CD4-positive, CD25-positive, alpha-beta regulatory T cell (primary cell): Measurements from ENCODE around the gene TECPR1. TPM values are rescaled to one million over a fixed set of nuclear protein-coding genes. Genes with fewer than 3 reads are reported as not detected.

Source experiments
- ATAC-seq, 2 donors: fragments of 150-1000 bp; cut with Tn5 transposase; one replicate each; pipeline ENCODE4 v1.10.0; 2021; ENCODE audit warnings: low read depth in 2 of 2, moderate number of reproducible peaks in 2 of 2, moderate library complexity in 1 of 2
- DNase-seq, 3 donors: peaks; one replicate each; pipeline versions ENCODE4 v3.0.0 to v3.0.0-alpha.2; 2012 to 2022; ENCODE audit warnings: mixed read lengths in 1 of 3
- H3K27ac ChIP-seq: one replicate; pipeline ENCODE4 v1.7.0; 2013; ENCODE audit warnings: mild to moderate bottlenecking, low read length; ENCODE audit not compliant: insufficient read depth, poor library complexity, severe bottlenecking
- H3K27me3 ChIP-seq: one replicate; pipeline ENCODE4 v1.7.0; 2013; ENCODE audit warnings: low read length; ENCODE audit not compliant: control insufficient read depth, insufficient read depth
- H3K36me3 ChIP-seq: one replicate; pipeline ENCODE4 v1.7.0; 2013; ENCODE audit warnings: mild to moderate bottlenecking, low read length, moderate library complexity; ENCODE audit not compliant: control insufficient read depth, insufficient read depth
- H3K4me1 ChIP-seq: 2 replicates; pipeline ENCODE4 v1.7.0; 2013; ENCODE audit warnings: mild to moderate bottlenecking, low read length; ENCODE audit not compliant: insufficient read depth, control insufficient read depth, poor library complexity, severe bottlenecking
- H3K4me3 ChIP-seq: one replicate; pipeline ENCODE4 v1.7.0; 2013; ENCODE audit warnings: low read depth, mild to moderate bottlenecking, low read length, moderate library complexity
- H3K9me3 ChIP-seq, 2 experiments: 1 replicate in 1 of 2; 2 replicates in 1 of 2; pipeline ENCODE4 v1.7.0; 2013; ENCODE audit warnings: low read length in 2 of 2, mild to moderate bottlenecking in 1 of 2, moderate library complexity in 1 of 2; ENCODE audit not compliant: control insufficient read depth in 2 of 2
- H3K27ac Mint-ChIP-seq, 3 donors: one replicate each; pipeline ENCODE4 v1.8.0; 2020 to 2022; ENCODE audit warnings: mild to moderate bottlenecking in 3 of 3, mixed read lengths in 3 of 3, moderate library complexity in 2 of 3
- H3K27me3 Mint-ChIP-seq: one replicate; pipeline ENCODE4 v1.8.0; 2022; ENCODE audit warnings: mild to moderate bottlenecking, mixed read lengths
- H3K36me3 Mint-ChIP-seq: one replicate; pipeline ENCODE4 v1.8.0; 2020; ENCODE audit warnings: mixed read lengths
- H3K4me1 Mint-ChIP-seq, 4 donors: one replicate each; pipeline ENCODE4 v1.8.0; 2020 to 2022; ENCODE audit warnings: mixed read lengths in 4 of 4, mild to moderate bottlenecking in 1 of 4
- H3K4me3 Mint-ChIP-seq, 4 donors: one replicate each; pipeline ENCODE4 v1.8.0; 2020 to 2022; ENCODE audit warnings: mild to moderate bottlenecking in 4 of 4, mixed read lengths in 4 of 4, moderate library complexity in 3 of 4
- H3K9me3 Mint-ChIP-seq, 7 donors: one replicate each; pipeline ENCODE4 v1.8.0; 2020 to 2022; ENCODE audit warnings: mixed read lengths in 7 of 7, mild to moderate bottlenecking in 3 of 7, moderate library complexity in 2 of 7
- polyA plus RNA-seq, 4 donors: library from polyadenylated mRNA; unstranded; fragments of 300-500 nt; fragmentation: Illumina TruSeq; gene quantifications; one replicate each; pipeline ENCODE4 v1.2.3, GENCODE V29; 2021
- total RNA-seq: library from RNA; stranded (reverse); gene quantifications from one replicate; pipeline ENCODE4 v1.2.3, GENCODE V29; 2022

TECPR1 gene, protein sequence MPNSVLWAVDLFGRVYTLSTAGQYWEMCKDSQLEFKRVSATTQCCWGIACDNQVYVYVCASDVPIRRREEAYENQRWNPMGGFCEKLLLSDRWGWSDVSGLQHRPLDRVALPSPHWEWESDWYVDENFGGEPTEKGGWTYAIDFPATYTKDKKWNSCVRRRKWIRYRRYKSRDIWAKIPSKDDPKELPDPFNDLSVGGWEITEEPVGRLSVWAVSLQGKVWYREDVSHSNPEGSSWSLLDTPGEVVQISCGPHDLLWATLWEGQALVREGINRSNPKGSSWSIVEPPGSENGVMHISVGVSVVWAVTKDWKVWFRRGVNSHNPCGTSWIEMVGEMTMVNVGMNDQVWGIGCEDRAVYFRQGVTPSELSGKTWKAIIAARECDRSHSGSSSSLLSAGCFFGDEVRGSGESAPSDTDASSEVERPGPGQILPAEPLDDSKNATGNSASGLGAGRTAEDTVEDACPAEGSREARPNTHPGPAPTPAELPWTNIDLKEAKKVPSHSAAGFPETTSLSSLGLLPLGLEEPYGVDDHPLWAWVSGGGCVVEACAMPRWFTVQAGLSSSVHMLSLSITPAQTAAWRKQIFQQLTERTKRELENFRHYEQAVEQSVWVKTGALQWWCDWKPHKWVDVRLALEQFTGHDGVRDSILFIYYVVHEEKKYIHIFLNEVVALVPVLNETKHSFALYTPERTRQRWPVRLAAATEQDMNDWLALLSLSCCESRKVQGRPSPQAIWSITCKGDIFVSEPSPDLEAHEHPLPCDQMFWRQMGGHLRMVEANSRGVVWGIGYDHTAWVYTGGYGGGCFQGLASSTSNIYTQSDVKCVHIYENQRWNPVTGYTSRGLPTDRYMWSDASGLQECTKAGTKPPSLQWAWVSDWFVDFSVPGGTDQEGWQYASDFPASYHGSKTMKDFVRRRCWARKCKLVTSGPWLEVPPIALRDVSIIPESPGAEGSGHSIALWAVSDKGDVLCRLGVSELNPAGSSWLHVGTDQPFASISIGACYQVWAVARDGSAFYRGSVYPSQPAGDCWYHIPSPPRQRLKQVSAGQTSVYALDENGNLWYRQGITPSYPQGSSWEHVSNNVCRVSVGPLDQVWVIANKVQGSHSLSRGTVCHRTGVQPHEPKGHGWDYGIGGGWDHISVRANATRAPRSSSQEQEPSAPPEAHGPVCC
- total RNA-seq = 118 TPM
- polyA plus RNA-seq = 10 to 100 TPM; 11.0 to 21.3 (median 15.7) TPM

DNA sequence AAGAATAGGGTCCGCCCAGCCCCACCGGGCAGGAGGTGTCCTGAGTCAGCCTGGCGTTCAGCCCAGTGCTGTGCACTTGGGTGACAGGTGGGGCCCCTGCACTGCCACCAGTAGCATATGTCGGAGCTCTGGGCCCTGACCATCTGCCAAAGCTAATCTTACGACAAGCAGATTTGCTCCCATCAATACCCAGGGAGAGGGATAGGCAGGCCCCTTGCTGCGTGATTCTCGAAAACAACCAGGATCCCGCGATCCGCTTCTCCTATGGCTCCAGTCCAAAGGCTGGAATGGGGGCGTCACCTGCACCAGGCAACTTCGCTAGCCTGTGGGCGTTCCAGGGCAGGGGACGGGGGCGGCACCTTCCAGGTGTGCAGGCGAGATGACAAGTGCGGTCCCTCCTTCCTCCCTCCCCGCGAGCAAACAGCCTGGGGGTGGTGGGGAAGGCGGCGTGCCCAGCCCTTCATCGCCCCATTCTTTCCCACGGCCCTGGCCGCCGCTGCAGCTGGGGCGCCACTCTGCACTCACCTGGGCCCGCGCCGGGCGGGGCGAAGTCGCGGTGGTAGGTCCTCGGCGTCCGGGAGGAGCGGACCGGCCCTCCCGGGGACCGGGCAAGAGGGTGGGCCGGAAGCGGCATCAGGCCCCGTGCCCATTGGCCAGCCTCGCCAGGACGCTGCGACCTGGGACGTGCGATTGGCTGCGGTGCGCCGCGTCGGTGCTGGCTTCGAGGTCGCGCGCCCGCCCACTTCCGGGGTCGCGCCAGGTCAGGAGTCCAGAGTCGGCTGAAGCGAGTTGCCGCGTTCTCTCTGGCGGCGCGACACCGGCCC is at the start of gene TECPR1:
TECPR1 (minus strand) TSS at position 632 of the 824 bp plus-strand sequence. CDS start 6,086 bp downstream, outside the sequence.
- peak within 1 kb of the TSS; percentile 94 to 99 (median 97) for H3K4me3 Mint-ChIP-seq
- H3K9me3 ChIP-seq = no peaks in the 10 kb centered on the region
- H3K4me1 ChIP-seq = peaks cover 56% of the 10 kb centered on the region
- H3K27me3 ChIP-seq = no peaks in the 10 kb centered on the region
- peak within 1 kb of the TSS; percentile 92 for H3K27ac ChIP-seq
- peaks cover 23 to 82% (median 43%) of the 10 kb centered on the region in 4 donors for H3K4me1 Mint-ChIP-seq
- peaks cover 22% of the 10 kb centered on the region for H3K36me3 Mint-ChIP-seq
- H3K27me3 Mint-ChIP-seq = no peaks in the 10 kb centered on the region
- peaks cover 11% of the 10 kb centered on the region for H3K36me3 ChIP-seq
- no peaks in the 10 kb centered on the region for H3K9me3 Mint-ChIP-seq
- peak within 1 kb of the TSS; percentile 97 to 99 (median 99) for H3K27ac Mint-ChIP-seq
- ATAC-seq (peak; percentile 83 to 85), DNase-seq (peak; percentile 87 to 95 (median 92))
- H3K4me3 ChIP-seq = peak within 1 kb of the TSS; percentile 86

DNA sequence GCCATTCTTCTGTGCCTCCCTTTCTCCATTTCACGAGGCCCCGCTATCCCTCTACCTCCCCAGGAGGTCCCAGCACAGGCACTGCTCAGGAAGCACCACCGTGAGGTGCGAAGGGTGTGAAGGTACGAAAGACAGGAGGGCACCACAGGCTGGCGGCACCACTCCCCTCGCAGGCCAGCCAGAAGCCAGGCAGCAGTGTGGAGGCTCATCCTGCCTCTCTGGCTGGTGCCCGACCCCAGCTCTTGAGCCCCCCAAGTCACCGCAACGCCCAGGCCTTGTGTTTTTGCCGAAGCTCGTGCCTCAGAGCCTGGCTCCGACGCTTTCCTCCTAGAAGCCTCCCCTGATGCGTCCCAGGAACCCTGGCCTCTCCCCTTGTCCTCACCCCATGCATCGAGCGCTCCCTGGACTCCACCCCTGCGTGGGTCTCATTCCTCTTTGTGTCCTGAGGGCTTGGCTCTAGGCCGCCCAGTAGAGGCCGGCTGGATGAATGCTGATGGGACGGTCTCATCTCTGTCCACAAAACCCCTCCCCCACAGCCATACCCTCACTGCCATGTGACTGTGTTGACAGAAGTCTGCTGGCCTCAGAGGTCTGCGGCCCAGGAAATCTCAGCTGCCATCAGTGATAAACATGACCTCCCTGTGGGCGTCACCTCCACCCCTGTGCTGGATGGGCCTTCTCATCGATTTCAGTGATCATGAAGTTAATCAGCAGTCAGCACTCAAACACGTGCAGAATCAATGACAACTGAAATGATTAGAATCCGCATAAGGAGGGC is 48.8 kb upstream of the TECPR1 start:
- no peaks in the 10 kb centered on the region for H3K4me1 Mint-ChIP-seq
- H3K36me3 Mint-ChIP-seq = no peaks in the 10 kb centered on the region
- H3K27ac Mint-ChIP-seq = no peak overlapping the region
- H3K9me3 Mint-ChIP-seq = peaks cover 0 to 1% (median 0%) of the 10 kb centered on the region in 7 donors
- Histone ChIP-seq H3K4me3 (no peak overlapping the region), H3K4me1 (no peaks in the 10 kb centered on the region), H3K27me3 (no peaks in the 10 kb centered on the region), H3K27ac (no peak overlapping the region), H3K9me3 (no peaks in the 10 kb centered on the region), H3K36me3 (no peaks in the 10 kb centered on the region)
- DNase-seq = no peak
- H3K27me3 Mint-ChIP-seq = no peaks in the 10 kb centered on the region
- H3K4me3 Mint-ChIP-seq = no peak overlapping the region
- no peak for ATAC-seq

DNA sequence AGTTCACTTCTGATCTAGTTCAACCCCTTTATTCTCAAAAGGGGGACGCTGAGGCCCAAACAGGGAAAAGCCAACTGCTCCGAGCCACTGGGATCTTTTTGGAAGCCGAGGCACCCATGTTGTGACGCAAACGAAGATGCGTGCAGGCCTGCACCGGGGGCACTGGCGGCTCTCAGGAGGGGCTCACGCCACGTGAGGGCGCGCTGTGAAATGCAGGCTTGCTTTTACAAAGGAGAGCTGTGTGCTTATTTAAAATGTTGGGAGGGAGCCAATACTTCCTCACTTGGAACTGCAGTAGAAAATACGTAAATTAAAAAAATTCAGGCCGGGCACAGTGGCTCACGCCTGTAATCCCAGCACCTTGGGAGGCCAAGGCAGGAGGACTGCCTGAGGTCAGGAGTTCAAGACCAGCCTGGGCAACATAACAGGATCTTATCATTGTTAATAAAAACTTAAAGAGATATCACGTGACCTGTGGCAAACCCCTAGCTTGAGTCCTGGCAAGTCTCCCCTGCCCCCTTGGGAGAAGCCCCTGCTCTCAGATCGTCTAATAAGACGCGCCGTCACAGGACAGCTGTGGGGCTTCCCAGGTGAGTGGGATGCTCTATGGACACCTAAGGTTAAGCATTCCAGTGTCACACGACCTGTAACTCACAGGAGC is 45.7 kb upstream of the TECPR1 start:
- ATAC-seq (no peak), DNase-seq (no peak)
- no peak overlapping the region for H3K27ac ChIP-seq
- H3K36me3 ChIP-seq = peaks cover under 1% of the 10 kb centered on the region
- no peaks in the 10 kb centered on the region for H3K27me3 ChIP-seq
- H3K4me3 ChIP-seq = no peak overlapping the region
- Mint-ChIP-seq H3K36me3 (no peaks in the 10 kb centered on the region), H3K27me3 (no peaks in the 10 kb centered on the region), H3K9me3 (no peaks in the 10 kb centered on the region), H3K27ac (no peak overlapping the region), H3K4me1 (no peaks in the 10 kb centered on the region), H3K4me3 (no peak overlapping the region)
- H3K9me3 ChIP-seq = no peaks in the 10 kb centered on the region
- H3K4me1 ChIP-seq = no peaks in the 10 kb centered on the region

DNA sequence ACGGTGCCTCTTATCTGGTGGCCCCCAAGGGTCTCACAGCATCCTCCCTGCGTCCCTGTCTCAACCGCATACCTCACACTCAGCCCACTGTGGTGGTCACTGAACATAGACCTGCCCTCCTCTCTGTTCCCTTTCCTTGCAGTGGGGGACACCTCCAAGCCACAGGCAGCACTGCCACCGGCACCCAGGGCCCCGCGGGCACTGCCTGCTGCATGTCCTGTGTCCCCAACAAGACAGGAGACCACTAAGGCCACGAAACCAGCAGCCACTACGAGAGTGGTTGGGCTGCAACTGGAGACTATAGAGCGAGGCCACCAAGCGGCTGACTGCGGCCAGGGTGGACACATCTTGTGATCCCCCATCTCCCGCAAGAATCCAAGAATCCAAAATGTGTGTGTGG is 44.8 kb upstream of the TECPR1 start:
- Mint-ChIP-seq H3K36me3 (no peaks in the 10 kb centered on the region), H3K4me1 (no peaks in the 10 kb centered on the region), H3K27ac (no peak overlapping the region), H3K4me3 (no peak overlapping the region), H3K9me3 (no peaks in the 10 kb centered on the region), H3K27me3 (no peaks in the 10 kb centered on the region)
- H3K27me3 ChIP-seq = no peaks in the 10 kb centered on the region
- H3K9me3 ChIP-seq = no peaks in the 10 kb centered on the region
- H3K27ac ChIP-seq = no peak overlapping the region
- ATAC-seq (no peak), DNase-seq (no peak)
- H3K36me3 ChIP-seq = peaks cover 10% of the 10 kb centered on the region
- H3K4me1 ChIP-seq = no peaks in the 10 kb centered on the region
- H3K4me3 ChIP-seq = no peak overlapping the region

DNA sequence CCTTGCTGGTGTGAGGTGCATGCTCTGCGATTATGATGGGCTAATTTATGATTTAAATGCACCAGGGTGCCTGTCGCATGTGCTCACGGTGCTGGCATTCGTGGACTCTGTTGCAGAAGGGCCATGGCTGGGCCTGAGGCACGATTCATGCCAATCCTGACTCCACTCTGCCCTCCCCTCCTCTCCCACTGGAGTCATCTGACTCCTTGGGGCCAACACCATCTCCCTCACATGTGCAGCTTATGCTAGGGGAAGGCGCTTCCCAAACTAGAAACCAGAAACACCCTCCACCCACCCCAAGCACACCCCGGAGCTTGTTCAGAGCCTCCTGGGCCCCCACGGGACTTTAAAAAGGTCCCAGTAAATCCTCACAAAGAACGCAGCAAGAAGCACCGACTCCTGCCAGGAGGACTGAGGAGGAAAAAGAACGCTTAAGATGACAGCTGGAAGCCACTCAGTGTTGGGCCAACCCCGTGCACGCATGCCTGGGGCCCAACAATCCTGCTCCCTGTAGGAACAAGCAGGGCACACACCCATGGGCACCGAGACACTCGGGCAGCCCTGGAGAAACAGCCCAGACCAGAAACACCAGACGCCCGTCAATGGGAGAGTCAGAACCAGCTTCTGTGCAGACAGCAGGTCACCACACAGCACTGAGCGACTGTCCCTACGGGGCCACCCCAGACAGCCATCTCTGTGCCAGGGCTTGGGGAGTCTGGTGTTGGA is 43.6 kb upstream of the TECPR1 start:
- no peak for ATAC-seq
- no peaks in the 10 kb centered on the region for H3K27me3 ChIP-seq
- Mint-ChIP-seq H3K27me3 (no peaks in the 10 kb centered on the region), H3K27ac (no peak overlapping the region), H3K4me1 (no peaks in the 10 kb centered on the region), H3K4me3 (no peak overlapping the region), H3K36me3 (no peaks in the 10 kb centered on the region), H3K9me3 (no peaks in the 10 kb centered on the region)
- no peak for DNase-seq
- no peak overlapping the region for H3K27ac ChIP-seq
- peaks cover 11% of the 10 kb centered on the region for H3K36me3 ChIP-seq
- H3K4me3 ChIP-seq = no peak overlapping the region
- no peaks in the 10 kb centered on the region for H3K9me3 ChIP-seq
- no peaks in the 10 kb centered on the region for H3K4me1 ChIP-seq

DNA sequence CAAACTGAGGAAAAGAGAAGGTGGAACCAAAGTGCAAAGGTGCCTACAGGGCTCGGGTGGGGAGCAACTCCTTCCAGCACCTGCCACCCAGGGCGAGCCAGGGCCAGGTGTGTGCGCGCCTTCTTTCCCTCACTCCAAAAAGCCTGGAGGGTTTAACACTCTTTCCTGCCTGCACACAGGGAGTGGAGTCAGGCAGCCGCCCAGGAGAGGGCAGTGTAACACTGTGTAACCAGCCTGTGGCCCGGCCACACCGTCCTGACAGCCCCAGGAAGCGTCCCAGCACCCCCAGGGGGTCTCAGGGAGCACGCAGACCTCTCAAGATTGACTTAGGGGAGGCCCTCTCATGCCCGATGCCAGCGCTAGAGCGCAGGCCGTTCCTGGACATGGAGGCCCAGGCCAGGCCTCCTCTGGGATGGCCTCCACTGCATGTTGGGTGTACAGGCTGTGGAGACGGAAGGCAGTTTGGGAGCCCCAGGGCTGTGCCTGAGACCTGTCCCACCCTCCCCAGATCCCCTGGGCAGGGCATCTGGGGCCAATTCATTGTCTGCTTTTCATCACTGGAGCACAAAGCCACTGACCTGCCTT is 42.9 kb upstream of the TECPR1 start:
- no peaks in the 10 kb centered on the region for H3K4me1 Mint-ChIP-seq
- no peak overlapping the region for H3K4me3 Mint-ChIP-seq
- DNase-seq (peak in 1 of 3 donors; percentile 16), ATAC-seq (peak in 1 of 2 donors; percentile 46)
- no peaks in the 10 kb centered on the region for H3K27me3 Mint-ChIP-seq
- no peak overlapping the region for H3K27ac ChIP-seq
- no peaks in the 10 kb centered on the region for H3K4me1 ChIP-seq
- no peaks in the 10 kb centered on the region for H3K9me3 Mint-ChIP-seq
- H3K4me3 ChIP-seq = no peak overlapping the region
- no peak overlapping the region for H3K27ac Mint-ChIP-seq
- no peaks in the 10 kb centered on the region for H3K36me3 Mint-ChIP-seq
- H3K27me3 ChIP-seq = no peaks in the 10 kb centered on the region
- H3K36me3 ChIP-seq = peaks cover 11% of the 10 kb centered on the region
- H3K9me3 ChIP-seq = no peaks in the 10 kb centered on the region
